Pancreas (tissue), 10 donors: Measurements from ENCODE around the gene KCNG2. TPM values are rescaled to one million over a fixed set of nuclear protein-coding genes. Genes with fewer than 3 reads are reported as not detected.

ENCODE experiments used
- ATAC-seq, 4 donors: fragments of 200-7000 bp; cut with Tn5 transposase; one replicate each; pipeline versions ENCODE4 v1.8.0 to v1.9.1; 2020; ENCODE audit warnings: mild to moderate bottlenecking in 4 of 4, moderate library complexity in 4 of 4
- DNase-seq, 6 donors: peaks; one replicate each; pipeline ENCODE4 v3.0.0-alpha.2; 2020
- FAIRE-seq: peaks from 2 replicates; lab custom pipeline; 2012; peaks lifted over from hg19 to GRCh38; lab: Jason Lieb, UNC
- H3K27ac ChIP-seq, 4 donors: fragments of 200-600 bp; sonication (generic); 1 replicate in 3 of 4; 2 replicates in 1 of 4; pipeline versions ENCODE4 v1.5.0 to v1.8.0; 2020
- H3K27me3 ChIP-seq, 4 donors: fragments of 200-600 bp; one replicate each; pipeline ENCODE4 v1.8.0; 2021
- H3K36me3 ChIP-seq, 3 donors: fragments of 200-600 bp; sonication (generic) in 1 of 3; one replicate each; pipeline versions ENCODE4 v1.5.0 to v1.8.0; 2020 to 2021
- H3K4me1 ChIP-seq, 3 donors: fragments of 200-600 bp; one replicate each; pipeline ENCODE4 v1.8.0; 2021
- H3K4me3 ChIP-seq, 4 donors: fragments of 200-600 bp; sonication (generic) in 2 of 4; one replicate each; pipeline versions ENCODE4 v1.5.0 to v1.8.0; 2020 to 2021
- H3K9me3 ChIP-seq, 4 donors: fragments of 200-600 bp; one replicate each; pipeline ENCODE4 v1.8.0; 2021
- CTCF ChIP-seq, 4 donors: fragments of 200-600 bp; sonication (generic) in 3 of 4; IDR thresholded peaks; one replicate each; pipeline versions ENCODE4 v1.5.0 to v1.8.0; 2021; ENCODE audit warnings: antibody characterized with exemption in 4 of 4
- WGBS, 2 donors: extraction: QIAGEN DNeasy Blood & Tissue Kit; methylation state at CpG; one replicate each; pipeline ENCODE4 v1.1.7; 2013; 5-methylcytosine and 5-hydroxymethylcytosine counted together
- intact Hi-C, 3 donors: fragments of 100-400 bp; cut with DNase I; formaldehyde crosslinking; loops; one replicate each; pipeline versions ENCODE4 v1.11.1 to v1.14.2; 2022
- polyA plus RNA-seq, 2 donors: library from polyadenylated mRNA; stranded (reverse); fragments of 200-250 nt; gene quantifications; one replicate each; pipeline ENCODE4 v1.2.3, GENCODE V29; 2013
- total RNA-seq, 6 donors: library from RNA; stranded (reverse); fragmentation: NEBNext Ultra II Directional in 4 of 6; extraction: Animal tissue kit (Norgen Biotek cat#: 25700) in 4 of 6; gene quantifications; one replicate each; pipeline versions ENCODE4 v1.2.1 to v1.2.4, GENCODE V29; 2021 to 2023
- donor health status: healthy with polysubstance abuse.
- donor health status: DM: no; HTN: no; CAD: no; lungs with moderate emphysema.
- donor health status: DM: no; HTN: no; CAD: no.
- donor health status: control.
- donor health status: control.
- donor health status: Bipolar disorder and iron deficiency.
- donor health status: DM: yes; HTN: yes; CAD: no.
- donor health status: DM: no; HTN: no; CAD: no.
- donor health status: DM: no; HTN: no; CAD: no.
- donor health status: DM: yes; HTN: yes; CAD: no.

KCNG2 gene
- total and polyA plus RNA-seq, 8 donors = 0.12 to 0.22 (median 0.13) TPM; not detected in 5

- no peaks in the 10 kb centered on the region for H3K9me3 ChIP-seq
- no peak for TF ChIP-seq CTCF (IDR thresholded peaks at IDR 0.05)
- H3K27me3 ChIP-seq = no peaks in the 10 kb centered on the region
- H3K4me1 ChIP-seq = no peaks in the 10 kb centered on the region
- no peak overlapping the region for H3K27ac ChIP-seq
- no peak for FAIRE-seq
- ATAC-seq = no peak
- no peak overlapping the region for H3K4me3 ChIP-seq
- 71 to 80% methylated on average over 4 of the region's 4 CpGs for WGBS, 2 donors
- no peak for DNase-seq
- no peaks in the 10 kb centered on the region for H3K36me3 ChIP-seq
- intact Hi-C loops = no loop called here
Observed at GRCh38 chr18:79812052-79812451, 14.3 kb downstream of the KCNG2 start.

DNA sequence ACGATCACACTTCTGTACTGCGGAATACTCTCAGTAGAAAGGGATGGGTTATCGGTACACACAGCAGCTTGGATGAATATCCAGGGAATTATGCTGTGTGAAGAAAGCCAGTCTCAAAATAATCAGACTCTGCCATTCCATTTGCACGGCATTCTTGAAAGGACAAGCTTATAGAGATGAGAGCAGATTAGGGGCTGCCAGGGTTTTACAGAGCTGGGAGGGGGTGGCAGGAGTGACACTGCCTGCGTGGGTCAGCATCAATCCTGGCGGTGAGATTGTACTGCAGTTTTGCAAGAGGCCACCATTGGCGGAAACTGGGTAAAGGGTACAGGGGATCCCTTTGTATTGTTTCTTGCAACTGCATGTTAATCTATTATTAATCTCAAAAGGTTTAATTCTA, 16.6 kb downstream of the KCNG2 start:
- Histone ChIP-seq H3K27me3 (no peaks in the 10 kb centered on the region), H3K4me3 (no peak overlapping the region), H3K36me3 (no peaks in the 10 kb centered on the region), H3K9me3 (no peaks in the 10 kb centered on the region), H3K27ac (no peak overlapping the region), H3K4me1 (no peaks in the 10 kb centered on the region)
- intact Hi-C loops = no loop called here
- FAIRE-seq = no peak
- no peak for DNase-seq
- no peak for ATAC-seq
- no peak for TF ChIP-seq CTCF (IDR thresholded peaks at IDR 0.05)
- WGBS, 2 donors = 63 to 72% methylated on average over 7 of the region's 7 CpGs

GRCh38 chr18:79815657-79816056, 17.9 kb downstream of the KCNG2 start:
- WGBS, 2 donors = 51 to 65% methylated on average over 9 of the region's 9 CpGs
- no peak for TF ChIP-seq CTCF (IDR thresholded peaks at IDR 0.05)
- no peaks in the 10 kb centered on the region for H3K4me1 ChIP-seq
- no peak for ATAC-seq
- no peaks in the 10 kb centered on the region for H3K9me3 ChIP-seq
- intact Hi-C loops = no loop called here
- no peaks in the 10 kb centered on the region for H3K27me3 ChIP-seq
- FAIRE-seq = no peak
- H3K4me3 ChIP-seq = no peak overlapping the region
- DNase-seq = no peak
- H3K36me3 ChIP-seq = no peaks in the 10 kb centered on the region
- H3K27ac ChIP-seq = no peak overlapping the region

DNA sequence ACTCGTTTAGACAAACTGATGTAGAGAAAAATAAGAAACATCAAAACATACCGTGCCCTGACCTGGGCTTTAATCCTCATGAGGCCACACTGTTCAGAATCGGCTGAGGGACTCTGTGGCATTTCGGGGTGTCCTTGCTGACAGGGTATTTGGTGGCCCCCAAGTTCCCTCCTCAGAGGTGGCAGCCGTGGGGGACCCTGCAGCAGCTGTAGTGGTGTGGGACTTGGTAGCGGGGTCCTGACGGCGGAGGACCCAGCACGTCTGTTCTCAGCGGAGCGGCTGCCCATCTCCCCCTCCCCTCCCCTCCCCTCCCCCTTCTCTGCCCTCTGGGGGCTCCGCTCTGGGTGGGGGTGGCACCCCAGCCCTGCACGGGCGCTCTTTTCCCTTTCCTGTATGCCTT, 18.4 kb downstream of the KCNG2 start:
- no peak overlapping the region for H3K27ac ChIP-seq
- no peak for ATAC-seq
- H3K27me3 ChIP-seq = no peaks in the 10 kb centered on the region
- no peak for TF ChIP-seq CTCF (IDR thresholded peaks at IDR 0.05)
- H3K4me3 ChIP-seq = no peak overlapping the region
- WGBS, 2 donors = 48 to 51% methylated on average over 13 to 14 of the region's 14 CpGs
- no peak for FAIRE-seq
- no peaks in the 10 kb centered on the region for H3K9me3 ChIP-seq
- no peak for DNase-seq
- no peaks in the 10 kb centered on the region for H3K36me3 ChIP-seq
- no peaks in the 10 kb centered on the region for H3K4me1 ChIP-seq
- intact Hi-C loops = no loop called here

GRCh38 chr18:79816981-79817606, 19.4 kb downstream of the KCNG2 start:
- DNase-seq (no peak), FAIRE-seq (no peak), ATAC-seq (no peak)
- H3K9me3 ChIP-seq = no peaks in the 10 kb centered on the region
- H3K36me3 ChIP-seq = no peaks in the 10 kb centered on the region
- intact Hi-C loops = no loop called here
- WGBS, 2 donors = 80 to 84% methylated on average over 18 of the region's 18 CpGs
- no peak overlapping the region for H3K27ac ChIP-seq
- H3K4me3 ChIP-seq = no peak overlapping the region
- TF ChIP-seq CTCF (IDR thresholded peaks at IDR 0.05) = no peak
- H3K4me1 ChIP-seq = no peaks in the 10 kb centered on the region
- H3K27me3 ChIP-seq = no peaks in the 10 kb centered on the region
